MM.1S (cell line): Measurements from ENCODE around the gene ZNF236.

ENCODE experiments used
- CTCF ChIP-seq: fragments of 300-600 bp; sonication (generic); IDR thresholded peaks from 2 replicates; pipeline ENCODE4 v1.5.1; 2016; ENCODE audit warnings: antibody characterized with exemption, low read length, mixed read lengths
- EZH2 ChIP-seq: fragments of 300-600 bp; sonication (generic); optimal IDR thresholded peaks from 2 replicates; pipeline ENCODE3; 2017; ENCODE audit warnings: low read depth, mild to moderate bottlenecking, antibody characterized with exemption, low read length, mixed read lengths
- EZH2phosphoT487 ChIP-seq: fragments of 300-600 bp; sonication (generic); IDR thresholded peaks from 2 replicates; pipeline ENCODE4 v1.6.1; 2018; ENCODE audit warnings: antibody characterized with exemption, low read length

GRCh38 chr18:77004555-77005380 is 182.4 kb downstream of the ZNF236 start:
- TF ChIP-seq CTCF (no peak), EZH2 (no peak), EZH2phosphoT487 (no peak)
